GDM1 (cell line): ENCODE results near the gene WBP2.
"Not testable (repeated sequence)": the region's sequence is repeated elsewhere in the genome, so short reads cannot be mapped to it uniquely, and the experiment has no call there.

Experiments used
- DNase-seq: peaks from one replicate; lab custom pipeline; 2025; lab: John Stamatoyannopoulos, UW

WBP2 gene

GRCh38 chr17:75865404-75866188 lies 10.5 kb upstream of the WBP2 start:
- not testable (repeated sequence) for DNase-seq

- DNase-seq: not testable (repeated sequence)
Observed at GRCh38 chr17:75864887-75865286, 9.8 kb upstream of the WBP2 start.

GRCh38 chr17:75864448-75864871 lies 9.3 kb upstream of the WBP2 start:
- peak; percentile 49 for DNase-seq

GRCh38 chr17:75861927-75862317 lies 6.8 kb upstream of the WBP2 start:
- no peak for DNase-seq

GRCh38 chr17:75859358-75859757 lies 4.2 kb upstream of the WBP2 start:
- not testable (repeated sequence) for DNase-seq

GRCh38 chr17:75856062-75856756 lies 1.1 kb upstream of the WBP2 start:
- DNase-seq: no peak

GRCh38 chr17:75854881-75855309 lies 240 bp downstream of the WBP2 start:
- DNase-seq: no peak

- no peak for DNase-seq
Observed at GRCh38 chr17:75854101-75854748, 910 bp downstream of the WBP2 start.

GRCh38 chr17:75853433-75853832 lies 1.7 kb downstream of the WBP2 start:
- DNase-seq: no peak

GRCh38 chr17:75851693-75851991 lies 3.5 kb downstream of the WBP2 start:
- DNase-seq: not testable (repeated sequence)

GRCh38 chr17:75850928-75851692 lies 4.0 kb downstream of the WBP2 start:
- no peak for DNase-seq

- DNase-seq: no peak
Observed at GRCh38 chr17:75849724-75850123, 5.4 kb downstream of the WBP2 start.

GRCh38 chr17:75849279-75849646 lies 5.9 kb downstream of the WBP2 start:
- no peak for DNase-seq

- peak; percentile 24 for DNase-seq
Observed at GRCh38 chr17:75848523-75849278, 6.4 kb downstream of the WBP2 start.

- no peak for DNase-seq
Observed at GRCh38 chr17:75847614-75848522, 7.3 kb downstream of the WBP2 start.

- no peak for DNase-seq
Observed at GRCh38 chr17:75846692-75847613, 8.2 kb downstream of the WBP2 start.

GRCh38 chr17:75845933-75846691 lies 9.0 kb downstream of the WBP2 start:
- no peak for DNase-seq

- DNase-seq: peak; percentile 48
Observed at GRCh38 chr17:75845058-75845711, 9.9 kb downstream of the WBP2 start.
